Activated naive CD8-positive, alpha-beta T cell (primary cell): ENCODE results near the gene PPP1R12C.

ENCODE experiments used
- H3K27ac Mint-ChIP-seq: one replicate; pipeline ENCODE4 v1.8.0; 2021; ENCODE audit warnings: mixed read lengths
- H3K27me3 Mint-ChIP-seq: one replicate; pipeline ENCODE4 v1.8.0; 2021; ENCODE audit warnings: mixed read lengths
- H3K36me3 Mint-ChIP-seq: one replicate; pipeline ENCODE4 v1.8.0; 2021; ENCODE audit warnings: mixed read lengths
- H3K4me1 Mint-ChIP-seq: one replicate; pipeline ENCODE4 v1.8.0; 2021; ENCODE audit warnings: low read depth, mixed read lengths
- H3K4me3 Mint-ChIP-seq: one replicate; pipeline ENCODE4 v1.8.0; 2021; ENCODE audit warnings: mild to moderate bottlenecking, mixed read lengths
- H3K9me3 Mint-ChIP-seq: one replicate; pipeline ENCODE4 v1.8.0; 2021; ENCODE audit warnings: low read depth, mixed read lengths

PPP1R12C gene

GRCh38 chr19:55044286-55044685, 73.2 kb downstream of the PPP1R12C start:
- peaks cover 9% of the 10 kb centered on the region for H3K36me3 Mint-ChIP-seq
- no peaks in the 10 kb centered on the region for H3K27me3 Mint-ChIP-seq
- H3K9me3 Mint-ChIP-seq, result no peaks in the 10 kb centered on the region
- no peak overlapping the region for H3K27ac Mint-ChIP-seq
- peaks cover 25% of the 10 kb centered on the region for H3K4me1 Mint-ChIP-seq
- H3K4me3 Mint-ChIP-seq, result no peak overlapping the region

- H3K9me3 Mint-ChIP-seq, result no peaks in the 10 kb centered on the region
- peaks cover 9% of the 10 kb centered on the region for H3K36me3 Mint-ChIP-seq
- H3K27ac Mint-ChIP-seq, result peak overlapping the region; percentile 75
- peaks cover 25% of the 10 kb centered on the region for H3K4me1 Mint-ChIP-seq
- no peaks in the 10 kb centered on the region for H3K27me3 Mint-ChIP-seq
- H3K4me3 Mint-ChIP-seq, result peak overlapping the region; percentile 78
Observed at GRCh38 chr19:55042688-55043087, 74.7 kb downstream of the PPP1R12C start.

GRCh38 chr19:55042344-55042678, 75.1 kb downstream of the PPP1R12C start:
- Mint-ChIP-seq H3K27me3 (no peaks in the 10 kb centered on the region), H3K27ac (peak overlapping the region; percentile 75), H3K4me1 (peaks cover 25% of the 10 kb centered on the region), H3K4me3 (peak overlapping the region; percentile 78), H3K9me3 (no peaks in the 10 kb centered on the region), H3K36me3 (peaks cover 9% of the 10 kb centered on the region)

GRCh38 chr19:55041627-55042343, 75.7 kb downstream of the PPP1R12C start:
- no peaks in the 10 kb centered on the region for H3K9me3 Mint-ChIP-seq
- no peaks in the 10 kb centered on the region for H3K27me3 Mint-ChIP-seq
- peaks cover 9% of the 10 kb centered on the region for H3K36me3 Mint-ChIP-seq
- H3K4me1 Mint-ChIP-seq, result peaks cover 25% of the 10 kb centered on the region
- peak overlapping the region; percentile 54 for H3K27ac Mint-ChIP-seq
- H3K4me3 Mint-ChIP-seq, result peak overlapping the region; percentile 78

- Mint-ChIP-seq H3K4me1 (peaks cover 25% of the 10 kb centered on the region), H3K36me3 (peaks cover 9% of the 10 kb centered on the region), H3K27me3 (no peaks in the 10 kb centered on the region), H3K4me3 (peak overlapping the region; percentile 78), H3K27ac (no peak overlapping the region), H3K9me3 (no peaks in the 10 kb centered on the region)
Observed at GRCh38 chr19:55041244-55041626, 76.2 kb downstream of the PPP1R12C start.
